ENCODE data around the gene ANTXR1.
A peak's percentile ranks its signal among the peaks of the same experiment; 100 is the strongest.
"Not testable (repeated sequence)": the region's sequence is repeated elsewhere in the genome, so short reads cannot be mapped to it uniquely, and the experiment has no call there.

Gene ANTXR1

DNA sequence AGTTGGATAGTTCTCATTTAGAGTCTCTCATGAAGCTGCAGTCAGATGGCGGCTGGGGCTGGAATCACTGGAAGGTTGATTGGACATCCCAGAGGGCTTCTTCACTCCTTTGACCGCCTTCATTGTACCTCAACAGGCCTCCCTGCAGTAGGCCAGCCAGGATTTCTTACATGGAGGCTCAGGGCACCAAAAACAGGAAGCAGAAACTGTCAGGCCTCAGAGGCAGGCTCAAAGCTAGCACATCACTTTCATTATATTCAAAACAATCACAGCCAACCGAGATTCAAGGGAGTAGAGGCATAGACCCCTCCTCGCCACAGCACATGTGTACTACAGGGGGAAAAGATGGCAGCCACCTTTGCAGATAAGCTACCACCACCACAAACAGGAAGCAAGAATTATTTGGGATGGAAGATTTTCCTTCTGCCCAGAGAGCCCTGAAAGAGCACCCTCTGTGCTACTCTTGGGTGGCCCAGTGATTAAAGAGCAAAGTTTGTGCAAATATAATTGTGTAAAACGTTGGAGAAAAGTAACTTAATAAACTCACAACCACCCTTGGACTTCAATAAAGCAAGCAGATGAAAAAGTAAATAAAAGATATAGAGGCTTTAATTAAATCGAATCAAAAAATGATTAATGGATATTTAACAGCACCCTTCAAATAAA lies 218.8 kb downstream of the ANTXR1 start:
- Mint-ChIP-seq H3K36me3 (ENCODE audit: low read depth) (peaks cover 31% of the 10 kb centered on the region), H3K9me3 (no peaks in the 10 kb centered on the region), H3K27me3 (ENCODE audit: low read depth) (peaks cover 3% of the 10 kb centered on the region), H3K4me3 (no peak overlapping the region), H3K4me1 (peaks cover 4% of the 10 kb centered on the region), H3K27ac (no peak overlapping the region)
- TF ChIP-seq, protein P1, sequence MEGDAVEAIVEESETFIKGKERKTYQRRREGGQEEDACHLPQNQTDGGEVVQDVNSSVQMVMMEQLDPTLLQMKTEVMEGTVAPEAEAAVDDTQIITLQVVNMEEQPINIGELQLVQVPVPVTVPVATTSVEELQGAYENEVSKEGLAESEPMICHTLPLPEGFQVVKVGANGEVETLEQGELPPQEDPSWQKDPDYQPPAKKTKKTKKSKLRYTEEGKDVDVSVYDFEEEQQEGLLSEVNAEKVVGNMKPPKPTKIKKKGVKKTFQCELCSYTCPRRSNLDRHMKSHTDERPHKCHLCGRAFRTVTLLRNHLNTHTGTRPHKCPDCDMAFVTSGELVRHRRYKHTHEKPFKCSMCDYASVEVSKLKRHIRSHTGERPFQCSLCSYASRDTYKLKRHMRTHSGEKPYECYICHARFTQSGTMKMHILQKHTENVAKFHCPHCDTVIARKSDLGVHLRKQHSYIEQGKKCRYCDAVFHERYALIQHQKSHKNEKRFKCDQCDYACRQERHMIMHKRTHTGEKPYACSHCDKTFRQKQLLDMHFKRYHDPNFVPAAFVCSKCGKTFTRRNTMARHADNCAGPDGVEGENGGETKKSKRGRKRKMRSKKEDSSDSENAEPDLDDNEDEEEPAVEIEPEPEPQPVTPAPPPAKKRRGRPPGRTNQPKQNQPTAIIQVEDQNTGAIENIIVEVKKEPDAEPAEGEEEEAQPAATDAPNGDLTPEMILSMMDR (IDR thresholded peaks at IDR 0.05; ENCODE audit: unreplicated experiment in 3 of 3), result no peak

DNA sequence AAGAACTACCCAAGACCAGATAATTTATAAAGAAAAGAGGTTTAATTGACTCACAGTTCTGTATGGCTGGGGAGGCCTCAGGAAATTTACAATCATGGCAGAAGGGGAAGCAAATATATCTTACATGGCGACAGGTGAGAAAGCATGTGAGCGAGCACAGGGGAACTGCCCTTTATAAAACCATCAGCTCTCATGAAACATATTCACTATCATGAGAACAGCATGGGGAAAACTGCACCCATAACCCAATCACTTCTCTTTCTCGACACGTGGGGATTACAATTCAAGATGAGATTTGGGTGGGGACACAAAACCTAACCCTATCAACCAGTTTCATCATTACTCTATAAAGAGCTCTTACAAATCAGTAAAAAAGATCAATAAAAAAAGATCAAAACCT lies 222.9 kb downstream of the ANTXR1 start:
- Mint-ChIP-seq H3K36me3 (ENCODE audit: low read depth) (peaks cover 44% of the 10 kb centered on the region), H3K27ac (peak overlapping the region in 1 of 3 experiments; percentile 27), H3K4me1 (peaks cover 14% of the 10 kb centered on the region)
- not testable (repeated sequence) for H3K27me3 Mint-ChIP-seq (ENCODE audit: low read depth); H3K9me3 Mint-ChIP-seq; H3K4me3 Mint-ChIP-seq

DNA sequence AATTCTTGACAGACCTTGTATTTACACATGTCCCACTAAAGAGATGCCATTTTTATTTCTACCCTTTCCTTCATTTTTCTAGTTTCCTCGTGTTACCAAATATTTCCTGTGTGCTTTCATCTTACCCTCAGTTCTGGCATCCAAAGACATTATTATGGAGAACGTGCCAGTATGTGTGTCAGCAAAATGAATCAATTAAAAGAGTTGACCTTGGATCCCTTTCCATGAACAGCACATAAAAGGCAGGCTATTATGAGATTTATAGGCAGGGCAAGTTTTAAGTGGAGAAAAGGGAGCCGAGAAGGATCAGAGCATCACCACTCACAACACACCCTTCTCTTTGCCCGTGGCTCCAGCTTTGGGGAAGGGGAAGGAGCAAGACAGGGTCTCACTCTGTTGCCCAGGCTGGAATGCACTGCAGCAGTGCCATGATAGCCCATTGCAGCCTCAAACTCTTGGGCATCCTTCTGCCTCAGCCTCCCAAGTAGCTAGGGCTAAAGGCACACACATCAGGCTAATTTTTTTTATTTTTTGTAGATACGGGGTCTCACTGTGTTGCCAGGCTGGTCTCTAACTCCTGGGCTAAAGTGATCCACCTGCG lies 224.2 kb downstream of the ANTXR1 start:
- H3K4me1 Mint-ChIP-seq, result peaks cover 26% of the 10 kb centered on the region
- no peaks in the 10 kb centered on the region for H3K9me3 Mint-ChIP-seq
- H3K27me3 Mint-ChIP-seq (ENCODE audit: low read depth), result no peaks in the 10 kb centered on the region
- TF ChIP-seq, protein P1 (IDR thresholded peaks at IDR 0.05; ENCODE audit: unreplicated experiment in 3 of 3), result no peak
- H3K27ac Mint-ChIP-seq, result peak overlapping the region in 2 of 3 experiments; percentile 20 to 63
- peaks cover 43% of the 10 kb centered on the region for H3K36me3 Mint-ChIP-seq (ENCODE audit: low read depth)
- no peak overlapping the region for H3K4me3 Mint-ChIP-seq

DNA sequence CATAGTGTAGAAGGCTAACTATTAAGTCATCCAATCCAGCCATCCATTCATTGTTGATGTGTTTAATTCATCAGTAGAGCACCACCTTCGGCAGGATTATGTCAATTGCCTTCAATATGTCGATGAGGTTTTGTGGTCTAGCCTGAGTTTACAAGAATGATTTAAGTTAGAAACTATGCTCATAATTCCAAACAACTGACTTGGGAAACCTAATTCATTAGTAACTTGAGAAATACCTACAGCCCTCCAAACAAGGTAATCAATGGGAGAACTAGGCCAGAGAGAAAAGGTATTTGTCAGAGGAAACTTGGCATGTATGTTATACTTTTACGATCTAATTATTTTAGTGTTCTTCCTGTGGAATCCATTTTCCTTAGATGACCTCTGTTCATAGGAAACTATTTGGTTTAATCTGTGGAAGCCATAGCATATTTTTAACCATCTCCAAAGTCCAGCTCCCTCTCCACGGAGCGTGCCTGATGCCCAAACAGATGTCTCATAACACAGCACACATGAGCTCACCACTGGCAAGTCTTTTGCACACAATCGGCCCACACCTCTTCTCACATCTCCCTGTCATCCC lies 225.6 kb downstream of the ANTXR1 start:
- H3K27ac Mint-ChIP-seq, result no peak overlapping the region
- H3K9me3 Mint-ChIP-seq, result peaks cover 2% of the 10 kb centered on the region
- H3K4me1 Mint-ChIP-seq, result peaks cover 40% of the 10 kb centered on the region
- H3K36me3 Mint-ChIP-seq (ENCODE audit: low read depth), result peaks cover 53% of the 10 kb centered on the region
- H3K4me3 Mint-ChIP-seq, result no peak overlapping the region
- TF ChIP-seq, protein P1 (IDR thresholded peaks at IDR 0.05; ENCODE audit: unreplicated experiment in 3 of 3), result no peak
- H3K27me3 Mint-ChIP-seq (ENCODE audit: low read depth), result no peaks in the 10 kb centered on the region

DNA sequence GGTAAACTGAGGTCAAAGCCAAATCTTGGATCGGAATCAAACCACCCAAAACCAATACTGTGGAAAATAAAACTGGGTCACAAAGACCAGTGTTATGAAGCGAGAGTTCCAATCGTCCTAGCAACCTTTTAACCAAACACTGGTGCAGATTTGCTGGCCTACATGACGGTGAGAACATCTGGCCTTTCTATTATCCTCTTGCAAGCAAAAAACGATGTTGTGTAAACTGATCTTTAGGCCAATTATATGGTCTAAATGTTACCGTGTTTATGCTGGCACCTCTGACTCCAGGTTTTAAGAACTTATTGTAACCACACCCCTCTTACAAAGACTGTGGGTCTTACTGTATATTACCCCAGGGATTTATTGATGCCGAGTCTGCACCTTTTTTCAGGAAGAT lies 228.1 kb downstream of the ANTXR1 start:
- TF ChIP-seq, protein P1 (IDR thresholded peaks at IDR 0.05; ENCODE audit: unreplicated experiment in 3 of 3), result no peak
- H3K27me3 Mint-ChIP-seq (ENCODE audit: low read depth), result no peaks in the 10 kb centered on the region
- H3K9me3 Mint-ChIP-seq, result peaks cover 2% of the 10 kb centered on the region
- H3K36me3 Mint-ChIP-seq (ENCODE audit: low read depth), result peaks cover 76% of the 10 kb centered on the region
- peaks cover 48% of the 10 kb centered on the region for H3K4me1 Mint-ChIP-seq
- H3K27ac Mint-ChIP-seq, result peak overlapping the region; percentile 94 to 95 (median 95)
- no peak overlapping the region for H3K4me3 Mint-ChIP-seq

DNA sequence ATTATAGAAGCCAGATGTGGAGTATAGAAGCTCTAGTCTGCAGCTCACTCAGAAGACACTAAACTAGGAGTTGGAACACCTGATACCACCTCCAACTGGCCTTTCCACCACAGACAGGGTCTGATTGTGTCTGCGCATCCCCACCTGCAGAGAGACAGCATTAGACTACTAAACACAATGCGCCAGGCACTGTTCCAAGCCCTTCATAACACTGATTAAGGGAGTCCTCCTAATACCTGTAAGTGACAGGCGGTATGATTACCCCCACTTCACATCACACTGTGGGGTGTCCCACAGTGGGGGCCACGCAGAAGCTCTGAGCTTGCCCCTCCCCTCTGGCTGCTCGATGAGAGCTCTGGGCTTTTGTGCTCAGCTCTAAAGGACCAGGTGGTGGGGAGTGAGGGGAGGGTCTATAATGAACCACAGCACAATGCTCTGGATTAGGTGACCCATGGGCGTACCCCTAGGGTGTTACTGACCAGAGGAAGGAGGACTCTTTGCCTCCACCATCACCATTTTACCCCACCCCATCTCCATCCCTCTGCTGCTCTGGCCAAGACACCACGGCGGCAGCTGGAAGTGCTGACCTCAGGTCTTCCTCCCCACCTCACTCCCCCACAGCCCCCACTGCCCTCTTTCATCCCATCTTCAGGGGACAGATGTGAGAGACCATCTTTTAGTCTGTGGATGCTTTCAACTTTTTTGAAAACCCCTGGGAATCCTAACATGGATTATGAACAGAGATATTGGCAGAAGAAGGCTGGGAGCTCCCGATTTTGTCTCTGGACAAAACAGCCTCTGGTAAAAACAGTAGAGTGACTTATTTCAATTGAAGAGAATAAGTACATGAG lies 228.9 kb downstream of the ANTXR1 start:
- TF ChIP-seq, protein P1 (IDR thresholded peaks at IDR 0.05; ENCODE audit: unreplicated experiment in 3 of 3), result no peak
- Mint-ChIP-seq H3K36me3 (ENCODE audit: low read depth) (peaks cover 84% of the 10 kb centered on the region), H3K27me3 (ENCODE audit: low read depth) (no peaks in the 10 kb centered on the region), H3K4me3 (peak overlapping the region in 1 of 3 experiments; percentile 62), H3K27ac (peak overlapping the region; percentile 94 to 95 (median 95)), H3K9me3 (peaks cover 2% of the 10 kb centered on the region), H3K4me1 (peaks cover 46% of the 10 kb centered on the region)
